Measurements from ENCODE around the gene BRICD5. TPM values are rescaled to one million over a fixed set of nuclear protein-coding genes. Genes with fewer than 3 reads are reported as not detected.

BRICD5 gene
- total and polyA plus RNA-seq, 2 of the 4 experiments (the other 2 are of a cell fraction): 0.18 to 0.94 TPM

DNA sequence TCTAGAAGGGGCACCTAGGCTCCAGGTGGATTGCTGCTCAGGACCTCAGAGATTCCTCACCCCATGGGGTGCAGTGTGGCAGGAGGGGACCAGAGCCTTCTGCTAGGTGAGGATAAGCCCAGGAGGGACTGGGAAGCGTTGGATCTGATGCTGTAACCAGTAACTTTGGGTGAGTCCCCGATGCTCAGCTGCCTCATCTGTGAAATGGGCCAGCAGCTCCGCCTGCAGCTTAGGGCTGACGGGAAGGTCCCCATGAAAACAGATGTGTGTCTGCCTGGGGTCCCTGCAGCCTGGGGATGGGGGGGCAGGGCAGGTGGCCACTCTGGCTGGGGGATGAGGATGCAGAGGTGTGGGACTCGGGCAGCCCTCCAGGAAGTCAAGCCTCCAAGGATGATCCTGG is 11.6 kb downstream of the BRICD5 start:
- ChIA-PET CTCF (no interaction called here), POLR2A (ENCODE audit: unreplicated experiment) (no interaction called here)
- Histone ChIP-seq H3K18ac (ENCODE audit: low read depth, low read length) (no peak overlapping the region), H2BK5ac (ENCODE audit: low read depth, low read length, poor library complexity, severe bottlenecking) (no peak overlapping the region), H3K14ac (replicated peaks; ENCODE audit: low read depth, low read length) (no peak overlapping the region), H2AK5ac (ENCODE audit: low read depth, low read length) (no peak overlapping the region), H3K9me1 (ENCODE audit: insufficient read depth, low read length) (no peaks in the 10 kb centered on the region), H3K27me3 (ENCODE audit: control insufficient read depth, insufficient read depth, low read length) (peaks cover 59% of the 10 kb centered on the region), H3K9ac (ENCODE audit: low read depth, low read length) (no peak overlapping the region), H3K4me3 (ENCODE audit: insufficient read depth, low read depth, low read length) (no peak overlapping the region), H3K4me1 (ENCODE audit: control insufficient read depth, insufficient read depth, low read length) (no peaks in the 10 kb centered on the region), H2BK20ac (ENCODE audit: low read depth, low read length) (no peak overlapping the region), H3K79me1 (ENCODE audit: low read depth in 1 of 2, low read length in 2 of 2) (no peaks in the 10 kb centered on the region), H3K36me3 (ENCODE audit: control insufficient read depth, insufficient read depth, low read length) (no peaks in the 10 kb centered on the region), H3K27ac (ENCODE audit: insufficient read depth, low read length) (no peak overlapping the region), H2AFZ (replicated peaks; ENCODE audit: low read length, poor library complexity) (no peak overlapping the region), H4K8ac (ENCODE audit: low read depth in 2 of 2, low read length in 2 of 2) (no peak overlapping the region), H2BK120ac (ENCODE audit: low read depth, low read length) (no peak overlapping the region), H3K23ac (ENCODE audit: low read depth, low read length) (no peak overlapping the region), H4K5ac (ENCODE audit: low read depth, low read length) (no peak overlapping the region), H3K4ac (ENCODE audit: low read depth, low read length) (no peak overlapping the region), H3K56ac (ENCODE audit: extremely low read depth, insufficient read depth, low read length) (no peak overlapping the region), H4K91ac (ENCODE audit: insufficient read depth, low read depth, low read length) (no peak overlapping the region), H2BK15ac (ENCODE audit: low read depth, low read length) (no peak overlapping the region), H2AK9ac (replicated peaks; ENCODE audit: low read depth, low read length, poor library complexity) (no peak overlapping the region), H3K4me2 (ENCODE audit: low read depth, low read length) (no peak overlapping the region), H3K9me3 (ENCODE audit: control insufficient read depth, insufficient read depth, low read length) (no peaks in the 10 kb centered on the region), H4K20me1 (ENCODE audit: insufficient read depth, low read length) (no peaks in the 10 kb centered on the region; the same call in 1 of the 2 replicates)
- BruUV-seq (replicated peaks): no TSS peak
- ATAC-seq (ENCODE audit: low read depth) (no peak), DNase-seq (no peak)
- dilution Hi-C loops (cut with HindIII; ENCODE audit: low sequenced_read_pairs, unreplicated experiment) (no loop called here), intact Hi-C loops (cut with micrococcal nuclease) (no loop called here), in situ Hi-C loops (cut with MboI; ENCODE audit: low sequenced_read_pairs) (no loop called here)
- no CpG with 5 or more reads among the region's 5 CpGs for WGBS, 2 experiments (ENCODE audit: extremely low coverage in 2 of 2, insufficient read length in 1 of 2)
- TF ChIP-seq, protein P1, sequence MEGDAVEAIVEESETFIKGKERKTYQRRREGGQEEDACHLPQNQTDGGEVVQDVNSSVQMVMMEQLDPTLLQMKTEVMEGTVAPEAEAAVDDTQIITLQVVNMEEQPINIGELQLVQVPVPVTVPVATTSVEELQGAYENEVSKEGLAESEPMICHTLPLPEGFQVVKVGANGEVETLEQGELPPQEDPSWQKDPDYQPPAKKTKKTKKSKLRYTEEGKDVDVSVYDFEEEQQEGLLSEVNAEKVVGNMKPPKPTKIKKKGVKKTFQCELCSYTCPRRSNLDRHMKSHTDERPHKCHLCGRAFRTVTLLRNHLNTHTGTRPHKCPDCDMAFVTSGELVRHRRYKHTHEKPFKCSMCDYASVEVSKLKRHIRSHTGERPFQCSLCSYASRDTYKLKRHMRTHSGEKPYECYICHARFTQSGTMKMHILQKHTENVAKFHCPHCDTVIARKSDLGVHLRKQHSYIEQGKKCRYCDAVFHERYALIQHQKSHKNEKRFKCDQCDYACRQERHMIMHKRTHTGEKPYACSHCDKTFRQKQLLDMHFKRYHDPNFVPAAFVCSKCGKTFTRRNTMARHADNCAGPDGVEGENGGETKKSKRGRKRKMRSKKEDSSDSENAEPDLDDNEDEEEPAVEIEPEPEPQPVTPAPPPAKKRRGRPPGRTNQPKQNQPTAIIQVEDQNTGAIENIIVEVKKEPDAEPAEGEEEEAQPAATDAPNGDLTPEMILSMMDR (conservative IDR thresholded peaks at IDR 0.05; ENCODE audit: low read depth, low read length): no peak
- TF ChIP-seq SMC3 (IDR thresholded peaks at IDR 0.05; ENCODE audit: low read depth, low read length) (no peak), CEBPB (IDR thresholded peaks at IDR 0.05; ENCODE audit: low read depth, low read length) (no peak), USF2 (IDR thresholded peaks at IDR 0.05; ENCODE audit: low read depth, low read length) (no peak), RCOR1 (IDR thresholded peaks at IDR 0.05; ENCODE audit: insufficient replicate concordance, low read length) (no peak), RAD21 (IDR thresholded peaks at IDR 0.05; ENCODE audit: low read length) (no peak), MXI1 (IDR thresholded peaks at IDR 0.05; ENCODE audit: borderline replicate concordance, low read depth, low read length) (no peak), NFE2L2 (IDR thresholded peaks at IDR 0.05; ENCODE audit: low read depth, low read length) (no peak), POLR2A (IDR thresholded peaks at IDR 0.05; ENCODE audit: low read depth, low read length) (no peak), CHD1 (IDR thresholded peaks at IDR 0.05; ENCODE audit: low read depth, low read length) (no peak), MAZ (IDR thresholded peaks at IDR 0.05; ENCODE audit: borderline replicate concordance, low read depth, low read length) (no peak), BHLHE40 (IDR thresholded peaks at IDR 0.05; ENCODE audit: low read depth, low read length) (no peak), RFX5 (IDR thresholded peaks at IDR 0.05; ENCODE audit: low read depth, low read length) (no peak), MAFK (IDR thresholded peaks at IDR 0.05; ENCODE audit: low read depth, low read length) (no peak), FOS (IDR thresholded peaks at IDR 0.05; ENCODE audit: low read depth, low read length) (no peak)
- TF ChIP-seq, protein P2, sequence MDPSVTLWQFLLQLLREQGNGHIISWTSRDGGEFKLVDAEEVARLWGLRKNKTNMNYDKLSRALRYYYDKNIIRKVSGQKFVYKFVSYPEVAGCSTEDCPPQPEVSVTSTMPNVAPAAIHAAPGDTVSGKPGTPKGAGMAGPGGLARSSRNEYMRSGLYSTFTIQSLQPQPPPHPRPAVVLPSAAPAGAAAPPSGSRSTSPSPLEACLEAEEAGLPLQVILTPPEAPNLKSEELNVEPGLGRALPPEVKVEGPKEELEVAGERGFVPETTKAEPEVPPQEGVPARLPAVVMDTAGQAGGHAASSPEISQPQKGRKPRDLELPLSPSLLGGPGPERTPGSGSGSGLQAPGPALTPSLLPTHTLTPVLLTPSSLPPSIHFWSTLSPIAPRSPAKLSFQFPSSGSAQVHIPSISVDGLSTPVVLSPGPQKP (IDR thresholded peaks at IDR 0.05; ENCODE audit: borderline replicate concordance, low read depth, low read length): no peak

Data from IMR-90 (cell line).